Urinary bladder (tissue), 4 donors: ENCODE data around the gene SERBP1. TPM values are rescaled to one million over a fixed set of nuclear protein-coding genes. Genes with fewer than 3 reads are reported as not detected.
A peak's percentile ranks its signal among the peaks of the same experiment; 100 is the strongest.
"Not testable (repeated sequence)": the region's sequence is repeated elsewhere in the genome, so short reads cannot be mapped to it uniquely, and the experiment has no call there.

Experiments
- DNase-seq: peaks from one replicate; pipeline ENCODE4 v3.0.0-alpha.2; 2015; ENCODE audit errors: extremely low spot score
- H3K27ac ChIP-seq: one replicate; pipeline ENCODE4 v1.5.1; 2013; ENCODE audit warnings: low read depth, mild to moderate bottlenecking, moderate library complexity
- H3K36me3 ChIP-seq: one replicate; pipeline ENCODE4 v1.6.1; 2013; ENCODE audit warnings: mild to moderate bottlenecking, moderate library complexity; ENCODE audit not compliant: insufficient read depth
- H3K4me1 ChIP-seq: one replicate; pipeline ENCODE4 v1.6.1; 2013; ENCODE audit warnings: mild to moderate bottlenecking, moderate library complexity; ENCODE audit not compliant: insufficient read depth
- H3K4me3 ChIP-seq: one replicate; pipeline ENCODE4 v1.5.1; 2013; ENCODE audit warnings: low read depth, low read length
- WGBS: extraction: QIAGEN DNeasy Blood & Tissue Kit; methylation state at CpG from one replicate; pipeline ENCODE4 v1.1.7; 2013; 5-methylcytosine and 5-hydroxymethylcytosine counted together
- polyA plus RNA-seq: library from polyadenylated mRNA; stranded (reverse); fragments of 200-250 nt; gene quantifications from one replicate; pipeline ENCODE4 v1.2.3, GENCODE V29; 2013
- total RNA-seq: library from RNA; depleted of rRNA; stranded (reverse); fragments of >200 nt; gene quantifications from one replicate; pipeline ENCODE4 v1.2.3, GENCODE V29; 2014
- donor health status: healthy with polysubstance abuse.
- donor health status: healthy.

Gene SERBP1
- total and polyA plus RNA-seq, 2 donors: 177 to 184 TPM

DNA sequence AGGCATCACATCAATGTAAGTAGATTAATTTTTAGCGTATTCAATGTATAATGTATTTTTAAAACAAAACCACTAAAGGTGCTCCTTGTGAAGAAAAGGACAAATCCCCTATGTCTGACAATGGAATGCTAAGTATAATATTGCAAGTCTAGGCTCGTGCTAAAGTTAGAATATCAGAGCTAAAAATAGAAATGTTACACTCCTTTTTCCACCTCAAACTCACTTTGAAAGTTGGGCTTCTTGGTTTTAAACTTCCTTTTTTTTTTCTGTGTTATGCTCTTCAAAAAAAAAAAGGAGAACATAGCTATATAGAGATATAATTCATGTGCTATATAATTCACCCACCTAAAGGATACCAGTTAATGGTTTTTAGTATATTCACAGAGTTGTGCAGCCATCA, 3.6 kb upstream of the SERBP1 start:
- Histone ChIP-seq H3K27ac (no peak overlapping the region), H3K4me3 (no peak overlapping the region)
- WGBS: 60% methylated on average over 2 of the region's 2 CpGs

DNA sequence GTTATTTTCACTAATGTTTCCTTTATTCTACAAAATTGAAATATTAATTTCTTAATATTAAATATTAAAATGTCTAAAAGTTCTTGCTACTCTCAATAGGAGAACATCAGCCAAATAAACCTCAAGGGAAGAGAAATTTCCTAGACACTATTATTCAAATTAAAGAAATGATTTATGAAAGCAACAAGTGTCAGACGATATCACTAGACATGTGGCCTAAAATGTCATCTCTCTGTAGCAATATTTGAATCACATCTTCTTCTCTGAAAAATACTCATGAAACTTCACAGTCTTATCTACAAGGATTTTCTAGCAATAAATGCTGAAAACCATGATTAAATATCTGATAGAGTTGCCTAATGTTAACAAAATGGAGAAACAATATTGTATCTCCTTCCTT, 2.5 kb upstream of the SERBP1 start:
- Histone ChIP-seq H3K27ac (no peak overlapping the region), H3K4me3 (no peak overlapping the region), H3K36me3 (no peaks in the 10 kb centered on the region), H3K4me1 (no peaks in the 10 kb centered on the region)
- 88% methylated on average over 1 of the region's 1 CpG for WGBS
- DNase-seq: no peak

More for the DNA sequence above, 3.6 kb upstream of the SERBP1 start:
- no peak for DNase-seq
- Histone ChIP-seq H3K36me3 (no peaks in the 10 kb centered on the region), H3K4me1 (no peaks in the 10 kb centered on the region)

DNA sequence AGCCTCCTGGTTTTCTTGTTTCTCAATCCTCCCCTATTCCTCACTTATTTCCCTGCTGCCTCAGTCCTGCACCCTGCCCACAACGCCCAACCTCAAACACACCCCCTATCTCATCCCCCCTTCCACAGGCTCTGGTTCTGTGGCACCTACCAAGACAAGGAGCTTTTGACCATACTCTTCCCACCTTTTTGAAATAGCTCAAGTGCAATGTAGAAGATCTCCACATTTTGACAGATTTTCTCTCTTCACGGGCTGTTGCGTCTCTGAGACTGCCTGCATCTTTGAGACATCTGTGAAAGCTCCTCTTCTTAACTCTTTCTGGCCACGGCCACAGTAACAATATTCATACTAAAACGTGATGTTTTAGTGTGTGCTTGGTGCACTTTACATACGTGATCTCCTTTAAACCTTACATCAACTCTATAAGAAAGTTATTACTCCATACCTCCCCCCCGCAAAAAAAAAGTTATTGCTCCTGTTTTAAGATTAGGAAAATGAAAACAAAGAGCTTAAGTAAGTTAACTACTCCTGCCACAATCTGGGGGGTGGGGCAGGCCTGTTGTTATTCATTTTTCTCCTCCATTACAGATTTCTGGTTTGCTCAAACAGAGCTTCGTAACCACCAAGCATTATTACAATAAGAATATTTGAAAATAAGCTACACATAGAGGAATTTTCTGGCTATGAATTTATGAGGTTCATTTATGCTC, 1.8 kb upstream of the SERBP1 start:
- Histone ChIP-seq H3K36me3 (no peaks in the 10 kb centered on the region), H3K4me3 (no peak overlapping the region), H3K27ac (no peak overlapping the region), H3K4me1 (no peaks in the 10 kb centered on the region)
- no peak for DNase-seq
- WGBS: 56% methylated on average over 8 of the region's 8 CpGs

DNA sequence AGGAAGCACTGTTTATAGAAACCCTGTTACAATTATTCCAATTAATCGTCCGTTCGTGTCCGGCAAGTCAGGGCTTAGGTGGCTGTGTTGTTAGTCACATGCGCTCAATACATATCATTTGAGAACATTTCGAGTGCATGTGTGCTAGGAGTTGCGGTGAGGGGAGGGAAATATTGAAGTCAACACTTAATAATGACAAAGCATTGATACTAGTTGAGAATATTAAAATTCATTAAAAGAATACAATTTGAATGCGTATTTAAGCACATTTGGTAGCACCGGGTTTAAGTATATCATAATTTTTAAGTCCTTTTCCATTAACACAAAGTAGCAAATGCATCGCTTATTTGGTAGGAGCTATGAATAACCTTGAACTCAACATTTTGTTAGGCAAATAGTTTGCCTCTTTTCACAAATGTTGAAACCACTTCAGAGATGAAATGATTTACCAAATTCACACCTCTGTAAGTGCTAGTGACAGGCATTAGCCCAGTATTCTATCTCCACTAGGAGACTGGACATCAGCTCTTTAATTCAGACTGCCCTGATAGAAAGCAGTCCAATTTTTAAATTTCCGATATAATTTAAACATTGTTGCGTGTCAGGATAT, 1.1 kb upstream of the SERBP1 start:
- WGBS: 20% methylated on average over 12 of the region's 12 CpGs
- H3K27ac ChIP-seq: peak overlapping the region; percentile 91
- no peaks in the 10 kb centered on the region for H3K36me3 ChIP-seq
- no peaks in the 10 kb centered on the region for H3K4me1 ChIP-seq
- H3K4me3 ChIP-seq: peak overlapping the region; percentile 92
- DNase-seq: no peak

DNA sequence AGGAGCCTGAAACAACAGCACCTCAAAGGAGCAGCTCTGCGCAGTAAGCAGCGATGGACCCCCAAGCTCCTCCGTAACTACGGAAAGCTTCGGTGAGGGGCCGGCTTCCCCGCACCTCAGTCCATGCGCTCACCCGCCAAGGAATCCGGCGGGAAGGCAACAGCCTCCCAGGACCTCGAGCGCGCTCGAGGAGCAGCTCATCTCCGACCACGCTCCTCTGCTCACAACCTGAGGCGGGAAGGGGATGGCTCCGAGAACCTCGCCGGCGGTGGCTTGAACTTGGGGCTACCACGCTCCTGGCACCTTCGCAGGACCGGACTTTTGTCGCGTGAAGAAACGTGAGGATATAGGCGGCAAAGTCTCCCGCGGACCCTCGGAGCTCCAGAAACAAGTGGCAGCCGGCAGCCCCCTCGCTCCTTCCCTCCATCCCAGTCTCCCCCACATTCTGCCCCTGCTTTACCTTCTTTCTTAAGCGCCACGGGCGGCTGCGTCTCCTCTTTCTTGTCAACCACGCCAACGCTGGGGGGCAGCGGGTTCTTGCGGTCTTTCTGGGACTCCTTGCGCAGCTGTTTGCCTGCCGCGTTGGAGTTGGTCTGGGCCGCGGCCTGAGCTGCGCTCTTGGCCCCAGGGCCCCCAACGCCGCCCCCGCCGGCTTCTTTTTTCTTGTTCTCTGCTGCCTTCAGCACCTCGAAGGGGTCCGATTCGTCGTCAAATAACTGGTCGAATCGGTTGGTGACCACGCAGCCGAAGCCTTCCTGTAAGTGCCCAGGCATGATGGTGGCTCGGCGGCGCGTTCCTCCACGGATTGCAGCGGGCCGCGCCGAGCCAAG, 459 bp downstream of the SERBP1 start:
- under 1% methylated on average over 69 of the region's 69 CpGs for WGBS
- Histone ChIP-seq H3K27ac (peak overlapping the region; percentile 61), H3K36me3 (no peaks in the 10 kb centered on the region), H3K4me1 (no peaks in the 10 kb centered on the region), H3K4me3 (peak overlapping the region; percentile 92)
- no peak for DNase-seq

DNA sequence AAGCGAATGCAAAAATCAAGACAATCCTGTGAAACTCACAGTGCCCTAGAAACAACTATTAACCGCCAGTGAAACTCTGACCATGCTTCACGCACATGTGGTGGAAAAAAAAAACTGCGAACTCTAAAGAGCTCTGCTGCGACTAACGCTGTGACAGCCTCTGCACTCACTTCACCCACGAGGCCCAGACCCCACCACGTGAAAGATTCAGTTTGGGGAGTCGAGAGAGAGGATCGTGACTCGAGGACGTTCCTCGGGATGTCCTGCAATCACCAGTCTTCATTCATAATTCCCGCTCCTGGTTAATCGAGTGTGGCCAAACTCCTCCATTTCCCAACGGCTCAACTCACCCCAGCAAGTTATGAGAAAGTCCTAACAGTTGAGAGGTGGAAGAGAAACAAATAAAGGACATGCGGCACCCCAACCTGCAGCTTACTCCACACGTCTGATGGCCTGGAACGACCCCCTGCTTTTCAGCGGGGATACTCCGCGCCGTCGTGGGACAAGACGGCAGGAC, 1.1 kb downstream of the SERBP1 start:
- Histone ChIP-seq H3K27ac (no peak overlapping the region), H3K4me3 (peak overlapping the region; percentile 92), H3K4me1 (no peaks in the 10 kb centered on the region), H3K36me3 (no peaks in the 10 kb centered on the region)
- DNase-seq: no peak
- under 1% methylated on average over 25 of the region's 25 CpGs for WGBS

DNA sequence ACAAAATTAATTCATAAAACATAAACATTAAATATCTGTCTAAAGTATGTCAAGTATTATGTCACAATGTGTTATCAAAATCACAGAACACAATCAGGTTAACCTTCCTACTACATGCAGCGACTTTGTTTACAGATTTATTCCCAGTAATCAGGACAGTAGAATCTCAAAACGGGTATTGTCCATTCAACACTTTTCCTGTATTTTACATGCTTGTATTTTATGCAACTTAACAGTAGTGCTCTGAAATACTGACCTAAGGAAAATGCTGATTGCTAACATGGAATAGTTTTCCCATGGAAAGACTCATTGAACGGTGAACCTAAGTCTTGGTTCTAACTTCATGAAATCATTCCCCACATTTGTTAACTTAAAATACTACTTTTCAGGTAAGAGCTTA, 2.3 kb downstream of the SERBP1 start:
- H3K27ac ChIP-seq: no peak overlapping the region
- H3K4me3 ChIP-seq: peak overlapping the region; percentile 92
- peaks cover 4% of the 10 kb centered on the region for H3K36me3 ChIP-seq
- no peak for DNase-seq
- H3K4me1 ChIP-seq: no peaks in the 10 kb centered on the region
- WGBS: 2% methylated on average over 3 of the region's 3 CpGs

DNA sequence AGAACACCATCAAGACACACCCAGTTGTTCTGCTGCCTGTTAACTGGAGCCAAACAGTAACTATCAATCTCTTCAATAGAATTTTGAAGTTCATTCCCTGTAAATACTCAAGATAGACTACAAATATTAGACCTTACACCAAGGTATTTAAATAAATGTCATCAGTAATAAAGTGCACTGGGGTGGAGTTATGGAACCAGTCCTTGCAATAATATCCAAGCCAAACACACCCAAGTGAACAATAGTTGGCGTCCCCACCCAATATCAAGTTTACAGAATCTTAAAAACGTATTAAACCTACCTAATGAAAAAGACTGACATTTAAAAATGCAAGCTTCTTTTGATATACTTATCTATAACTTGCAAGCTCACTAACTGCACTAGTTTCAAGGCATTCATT, 2.7 kb downstream of the SERBP1 start:
- H3K27ac ChIP-seq: no peak overlapping the region
- no peaks in the 10 kb centered on the region for H3K4me1 ChIP-seq
- DNase-seq: no peak
- H3K36me3 ChIP-seq: peaks cover 4% of the 10 kb centered on the region
- 10% methylated on average over 2 of the region's 2 CpGs for WGBS
- peak overlapping the region; percentile 92 for H3K4me3 ChIP-seq

DNA sequence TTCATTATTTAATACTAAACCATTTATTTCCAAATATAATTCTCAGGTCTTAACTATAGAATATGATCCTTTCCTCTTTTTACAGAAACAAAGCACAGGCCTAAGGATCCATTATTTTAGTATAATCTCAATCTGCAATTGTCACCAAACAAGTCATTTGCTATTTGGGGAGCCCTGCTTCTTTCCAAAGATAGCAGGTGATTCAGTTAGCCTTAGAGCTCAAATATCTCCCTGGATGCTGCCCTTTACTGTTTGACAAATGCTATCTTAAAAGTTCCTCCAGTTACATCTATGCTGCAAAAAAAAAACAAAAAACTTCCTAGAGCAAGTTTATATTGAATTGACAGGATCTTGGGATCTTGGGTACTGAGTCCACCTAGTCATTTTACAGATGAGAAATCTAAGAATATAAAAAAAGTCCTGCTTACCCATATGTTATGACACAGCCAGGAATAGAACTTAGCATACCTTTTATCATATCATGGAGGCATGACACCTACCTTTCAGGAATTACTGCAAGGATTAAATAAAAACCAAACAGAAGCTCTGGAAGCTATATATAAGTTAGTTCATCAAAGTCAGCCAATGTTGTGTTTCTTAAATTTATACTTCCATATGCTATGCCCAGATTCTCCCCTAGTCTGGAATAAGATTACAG, 9.2 kb downstream of the SERBP1 start:
- Histone ChIP-seq H3K4me3 (no peak overlapping the region), H3K4me1 (no peaks in the 10 kb centered on the region), H3K36me3 (peaks cover 11% of the 10 kb centered on the region), H3K27ac (no peak overlapping the region)
- DNase-seq: no peak

DNA sequence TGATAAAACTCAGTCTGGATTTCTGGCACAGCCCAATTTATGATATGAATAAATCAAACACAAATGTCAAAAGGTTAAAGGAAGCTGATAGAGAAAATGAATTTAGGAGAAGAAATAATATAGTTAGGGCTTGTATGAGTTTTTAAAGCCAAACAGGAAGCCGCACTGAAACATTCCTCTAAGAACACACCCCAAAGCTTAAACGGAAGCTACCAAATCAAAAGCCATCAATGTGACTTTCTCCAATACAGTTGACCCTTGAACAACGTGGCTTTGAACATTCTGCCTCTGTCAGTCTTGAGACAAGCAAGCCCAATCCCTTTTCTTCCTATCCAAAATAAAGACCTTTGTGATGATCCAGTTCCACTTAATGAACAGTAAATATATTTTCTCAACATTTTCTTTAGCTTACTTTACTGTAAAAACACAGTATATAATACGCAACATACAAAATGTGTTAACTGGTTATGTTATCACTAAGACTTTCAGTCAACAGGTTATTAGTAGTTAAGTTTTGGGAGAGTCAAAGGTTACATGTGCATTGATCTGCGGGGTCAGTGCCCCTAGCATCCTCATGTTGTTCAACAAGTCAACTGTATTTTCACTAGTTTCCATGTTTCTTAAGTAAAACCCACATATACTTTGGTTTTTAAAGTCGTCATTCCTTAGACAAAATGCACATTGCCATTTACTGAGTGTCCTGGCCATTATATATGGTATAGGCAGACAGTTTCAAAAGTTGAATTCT, 11.2 kb downstream of the SERBP1 start:
- 68% methylated on average over 6 of the region's 6 CpGs for WGBS
- Histone ChIP-seq H3K27ac (peak overlapping the region; percentile 10), H3K4me3 (no peak overlapping the region), H3K4me1 (no peaks in the 10 kb centered on the region), H3K36me3 (peaks cover 11% of the 10 kb centered on the region)
- no peak for DNase-seq

DNA sequence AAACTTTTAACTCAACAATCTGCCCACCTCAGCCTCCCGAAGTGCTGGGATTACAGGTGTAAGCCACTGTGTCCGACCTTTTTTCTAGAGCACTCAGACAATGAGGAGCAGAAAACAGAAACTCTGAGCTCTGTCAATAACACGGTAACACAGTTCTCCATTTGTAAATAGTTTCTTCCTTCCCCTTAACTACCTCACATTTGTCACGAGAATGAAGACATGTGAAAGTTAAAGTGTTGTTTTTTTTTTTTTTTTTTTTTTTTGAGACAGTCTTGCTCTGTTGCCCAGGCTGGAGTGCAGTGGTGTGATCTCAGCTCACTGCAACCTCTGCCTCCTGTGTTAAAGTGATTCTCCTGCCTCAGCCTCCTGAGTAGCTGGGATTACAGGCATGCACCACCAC, 12.5 kb downstream of the SERBP1 start:
- not testable (repeated sequence) for H3K27ac ChIP-seq, H3K4me1 ChIP-seq, H3K4me3 ChIP-seq, DNase-seq, H3K36me3 ChIP-seq
- 86% methylated on average over 4 of the region's 4 CpGs for WGBS

DNA sequence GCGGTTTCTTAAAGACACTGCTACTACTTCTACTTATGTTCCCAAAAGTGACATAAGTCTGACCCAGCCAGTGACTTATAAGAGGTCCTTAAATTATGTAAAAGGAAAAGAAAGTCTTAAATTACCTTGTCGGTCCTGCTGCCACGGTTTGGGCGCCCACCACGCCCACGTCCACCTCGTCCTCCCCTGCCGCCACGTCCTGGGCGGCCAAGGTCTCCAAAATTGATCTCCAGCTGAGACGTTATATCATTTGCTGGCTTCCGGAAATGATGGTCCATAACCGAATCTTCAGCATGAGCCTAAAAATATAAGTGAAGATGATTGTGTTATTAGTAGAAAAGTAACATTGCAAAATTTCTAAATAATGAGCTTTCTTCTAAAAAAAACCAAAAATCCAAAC, 15.2 kb downstream of the SERBP1 start:
- no peak overlapping the region for H3K27ac ChIP-seq
- DNase-seq: no peak
- H3K4me1 ChIP-seq: no peaks in the 10 kb centered on the region
- no peak overlapping the region for H3K4me3 ChIP-seq
- WGBS: 93% methylated on average over 13 of the region's 13 CpGs
- peaks cover 3% of the 10 kb centered on the region for H3K36me3 ChIP-seq

DNA sequence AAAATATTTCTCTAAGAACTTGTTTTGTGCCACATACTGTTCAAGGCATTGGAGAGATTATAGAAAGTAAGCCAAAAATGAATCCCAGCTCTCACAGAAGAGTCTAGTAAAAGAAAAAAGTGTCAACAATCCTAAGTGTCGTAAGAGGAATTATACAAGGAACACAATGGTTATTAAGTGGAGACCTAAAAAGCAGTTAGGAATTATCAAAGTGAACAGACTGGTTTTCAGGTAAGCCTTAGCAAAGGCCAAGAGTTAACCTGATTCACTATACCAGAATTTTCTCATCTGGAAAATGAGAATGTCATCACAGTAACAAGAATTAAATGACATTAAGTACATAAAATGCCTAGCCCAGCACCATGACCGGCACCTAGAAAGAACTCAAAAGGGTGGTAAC, 15.6 kb downstream of the SERBP1 start:
- Histone ChIP-seq H3K4me3 (no peak overlapping the region), H3K27ac (no peak overlapping the region), H3K36me3 (peaks cover 3% of the 10 kb centered on the region), H3K4me1 (no peaks in the 10 kb centered on the region)
- WGBS: 95% methylated on average over 2 of the region's 2 CpGs
- DNase-seq: no peak
